NCI-H82 treated with DMSO at 0.1 percent for 48 hours (cell line): ENCODE data around the gene EHMT1.

Source experiments
- DNase-seq: peaks from one replicate; lab custom pipeline; 2025; ENCODE audit not compliant: unreplicated experiment; lab: John Stamatoyannopoulos, UW

The EHMT1 gene

DNA sequence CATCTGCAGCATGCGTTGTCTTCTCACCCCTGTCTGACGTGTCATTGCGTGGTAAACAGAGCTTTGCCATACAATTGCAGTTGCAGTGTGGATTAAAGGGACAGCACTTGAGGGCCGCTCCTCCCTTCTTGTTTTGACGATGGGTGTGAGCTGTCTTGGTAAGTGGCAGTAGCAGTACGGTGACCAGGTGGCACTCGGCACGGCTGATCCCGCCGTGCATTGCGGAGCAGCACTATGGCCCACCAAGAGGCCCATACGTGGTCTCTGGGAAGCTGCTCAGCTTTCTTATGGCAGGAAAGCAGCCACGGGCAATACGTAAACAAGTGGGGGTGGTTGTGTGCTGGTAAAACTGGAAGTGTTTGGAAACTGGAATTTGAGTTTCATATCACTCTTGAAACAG, 25.1 kb downstream of the EHMT1 start:
- no peak for DNase-seq

DNA sequence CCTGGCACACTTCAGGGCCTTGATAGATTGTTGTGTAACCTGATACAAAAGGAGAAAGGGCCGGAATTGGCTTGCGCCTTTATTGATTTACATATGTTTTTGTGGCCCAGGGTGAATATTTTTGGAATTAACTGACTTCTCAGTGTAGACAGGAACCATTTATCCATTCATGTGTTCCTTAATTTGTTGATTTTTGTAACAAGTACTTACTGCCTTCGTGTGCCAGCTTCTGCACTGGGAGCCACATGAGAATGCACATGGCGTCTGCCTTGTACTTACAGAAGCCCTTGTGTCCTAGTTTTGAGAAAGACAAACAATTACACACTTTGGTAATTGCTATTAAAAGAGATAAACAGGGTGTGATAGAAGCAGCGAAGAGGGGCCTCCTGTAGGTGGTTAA, 26.4 kb downstream of the EHMT1 start:
- DNase-seq, result no peak

DNA sequence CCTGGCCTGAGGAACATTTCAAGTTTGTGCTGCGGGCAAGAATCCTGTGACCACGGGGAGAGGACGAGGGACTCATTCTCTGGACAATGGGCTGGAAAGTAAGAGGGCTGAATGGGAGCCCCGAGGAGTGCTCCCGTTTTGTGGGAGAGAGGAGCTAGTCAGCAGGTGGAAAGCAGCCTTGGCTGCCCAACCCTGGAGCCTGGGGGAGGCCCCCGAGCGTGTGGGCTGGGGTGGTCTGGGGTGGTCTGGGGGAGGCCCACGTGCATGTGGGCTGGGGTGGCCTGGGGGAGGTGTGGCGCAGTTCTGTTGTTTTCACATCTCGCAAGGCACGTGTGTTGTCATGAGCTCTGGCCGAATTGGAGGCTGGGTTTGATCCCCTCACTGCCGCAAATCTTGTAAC, 27.5 kb downstream of the EHMT1 start:
- no peak for DNase-seq

DNA sequence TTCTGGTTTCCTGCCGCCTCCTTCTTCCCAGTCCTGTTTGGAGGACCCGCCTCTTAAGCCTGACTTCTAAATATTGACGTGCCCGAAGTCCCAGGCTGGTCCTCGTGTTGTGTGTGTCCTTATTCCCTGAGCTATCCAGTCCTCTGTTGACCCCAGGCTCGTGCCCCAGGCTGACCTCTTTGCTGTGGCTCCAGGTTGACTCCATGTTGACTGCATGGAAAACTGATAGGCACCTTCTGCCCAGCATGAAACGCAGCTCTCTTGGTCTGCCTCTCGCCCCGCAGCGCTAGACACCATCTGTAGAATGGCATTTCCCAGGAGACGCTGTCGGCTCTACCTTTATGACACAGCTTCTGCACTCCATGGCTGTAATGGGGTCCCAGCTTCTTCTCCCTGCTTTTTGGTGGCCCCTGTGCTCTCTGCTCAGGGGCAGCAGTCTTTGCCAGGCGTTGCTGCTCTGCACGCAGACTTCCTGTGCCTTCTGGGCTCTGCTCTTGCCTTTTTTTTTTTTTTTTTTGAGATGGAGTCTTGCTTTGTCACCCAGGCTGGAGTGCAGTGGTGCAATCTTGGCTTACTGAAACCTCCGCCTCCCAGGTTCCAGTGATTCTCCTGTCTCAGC, 28.4 kb downstream of the EHMT1 start:
- no peak for DNase-seq

- DNase-seq, result no peak
Observed at GRCh38 chr9:137648396-137648795, 29.6 kb downstream of the EHMT1 start.

- no peak for DNase-seq
Observed at GRCh38 chr9:137649553-137649952, 30.7 kb downstream of the EHMT1 start.

GRCh38 chr9:137650259-137650658, 31.5 kb downstream of the EHMT1 start:
- DNase-seq, result no peak

DNA sequence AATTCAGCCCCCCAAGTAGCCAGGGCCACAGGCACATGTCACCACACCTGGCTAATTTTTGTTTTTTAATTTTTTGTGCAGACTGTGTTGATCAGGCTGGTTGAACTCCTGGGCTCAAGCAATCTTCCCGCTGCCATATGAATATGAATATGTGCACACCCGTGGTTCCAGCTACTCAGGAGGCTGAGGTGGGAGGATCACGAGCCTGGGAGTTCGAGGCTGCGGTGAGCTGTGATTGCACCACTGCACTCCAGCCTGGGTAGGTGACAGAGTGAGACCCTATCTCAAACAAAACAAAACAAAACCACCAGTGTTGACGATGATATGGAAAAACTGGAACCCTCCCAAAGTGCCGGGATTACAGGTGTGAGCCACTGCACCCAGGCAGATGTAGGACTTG, 32.0 kb downstream of the EHMT1 start:
- DNase-seq, result no peak

- DNase-seq, result no peak
Observed at GRCh38 chr9:137656416-137656815, 37.6 kb downstream of the EHMT1 start.

- DNase-seq, result no peak
Observed at GRCh38 chr9:137657606-137658005, 38.8 kb downstream of the EHMT1 start.

GRCh38 chr9:137658781-137659180, 40.0 kb downstream of the EHMT1 start:
- no peak for DNase-seq

- no peak for DNase-seq
Observed at GRCh38 chr9:137660144-137660543, 41.3 kb downstream of the EHMT1 start.

GRCh38 chr9:137663584-137663983, 44.8 kb downstream of the EHMT1 start:
- no peak for DNase-seq

DNA sequence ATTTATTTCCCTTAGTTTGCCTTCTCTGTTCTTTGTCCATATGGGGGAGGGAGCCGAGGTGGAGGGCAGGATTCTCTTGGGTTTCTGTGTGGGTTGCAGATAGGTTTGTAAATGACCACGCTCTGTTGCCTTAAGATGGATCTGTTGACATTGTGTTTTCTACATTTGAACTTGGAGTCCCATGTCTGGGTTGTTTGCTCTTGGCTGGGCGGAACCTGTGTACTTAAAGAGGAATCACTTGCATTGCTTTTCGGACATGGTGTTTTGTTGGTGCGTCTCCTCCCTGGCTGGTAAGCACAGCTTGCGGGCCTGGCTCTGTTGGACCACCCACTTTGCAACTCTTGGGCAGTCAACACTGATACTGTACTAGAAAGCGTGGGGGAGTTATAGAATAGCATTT, 45.9 kb downstream of the EHMT1 start:
- no peak for DNase-seq

DNA sequence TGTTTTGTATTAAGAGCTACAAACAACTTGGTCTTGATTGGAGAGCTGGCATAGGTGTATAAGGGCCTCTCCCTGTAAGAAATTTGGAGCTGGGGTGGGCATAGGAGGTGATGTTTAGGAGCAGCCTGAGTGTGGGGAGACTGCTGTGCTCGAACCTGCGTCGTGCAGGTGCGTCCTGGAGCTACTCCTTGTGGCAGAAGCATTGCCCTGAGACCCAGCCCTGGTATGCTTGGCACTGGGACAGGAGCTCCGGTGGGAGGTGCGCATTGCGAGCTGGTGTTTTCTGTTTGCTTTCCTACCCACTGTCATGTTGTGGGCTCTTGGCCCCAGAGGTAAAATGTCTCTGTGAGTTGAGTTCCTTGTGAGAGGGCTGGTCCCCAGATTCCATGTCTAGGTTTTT, 46.4 kb downstream of the EHMT1 start:
- no peak for DNase-seq

DNA sequence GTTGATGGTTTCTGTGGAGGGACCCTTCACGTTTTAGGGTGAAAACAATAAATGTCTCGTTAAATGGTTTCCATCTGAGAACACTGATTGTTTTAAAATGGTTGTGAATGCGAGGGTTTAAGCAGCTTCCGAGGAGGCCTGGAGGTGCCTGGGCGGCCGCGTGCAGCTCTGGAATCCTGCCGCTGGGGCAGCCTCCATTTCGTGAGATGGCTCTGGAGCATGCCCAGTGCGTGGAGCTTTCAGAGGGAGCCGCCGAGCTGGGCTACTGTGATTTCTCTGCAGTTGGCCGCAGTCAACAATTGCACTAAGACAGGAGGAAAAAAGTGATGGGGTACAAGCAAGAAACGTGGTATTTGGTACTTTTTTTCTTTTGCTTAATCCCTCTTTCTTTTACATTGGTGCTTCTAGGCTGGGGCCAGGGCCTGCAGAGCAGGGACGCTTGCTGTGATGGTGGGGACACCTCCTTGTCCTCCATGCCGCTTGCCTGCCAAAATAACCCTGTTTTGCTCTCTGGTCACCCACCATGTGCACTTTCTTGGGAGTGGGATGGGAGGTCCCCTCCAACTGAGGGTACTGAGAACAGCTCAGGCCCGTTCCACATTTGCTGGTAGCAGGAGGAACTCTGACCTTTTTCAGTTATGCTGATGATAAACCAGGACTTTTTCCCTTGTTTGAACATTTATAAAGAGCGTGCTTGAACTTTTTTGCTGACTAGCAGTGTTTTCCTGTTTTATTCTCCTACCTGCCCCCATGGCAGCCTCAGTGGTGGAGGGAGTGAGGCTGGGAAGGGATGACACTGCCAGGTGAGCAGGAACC, 47.1 kb downstream of the EHMT1 start:
- DNase-seq, result no peak

DNA sequence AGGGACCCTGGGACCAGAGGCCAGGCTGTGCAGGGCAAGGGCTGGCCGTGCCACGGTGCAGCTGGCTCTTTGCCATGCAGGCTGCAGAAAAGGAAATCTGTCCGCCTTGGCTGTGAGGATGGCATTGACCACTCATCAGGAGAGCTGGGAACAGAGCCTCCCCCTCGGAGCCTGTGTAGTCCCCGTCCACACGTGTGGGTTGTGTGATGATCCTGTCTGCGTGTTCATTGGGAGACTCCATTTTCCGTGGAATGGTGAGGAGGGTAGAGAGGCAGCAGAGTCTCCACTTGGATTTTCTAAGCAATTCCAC, 47.7 kb downstream of the EHMT1 start:
- no peak for DNase-seq

DNA sequence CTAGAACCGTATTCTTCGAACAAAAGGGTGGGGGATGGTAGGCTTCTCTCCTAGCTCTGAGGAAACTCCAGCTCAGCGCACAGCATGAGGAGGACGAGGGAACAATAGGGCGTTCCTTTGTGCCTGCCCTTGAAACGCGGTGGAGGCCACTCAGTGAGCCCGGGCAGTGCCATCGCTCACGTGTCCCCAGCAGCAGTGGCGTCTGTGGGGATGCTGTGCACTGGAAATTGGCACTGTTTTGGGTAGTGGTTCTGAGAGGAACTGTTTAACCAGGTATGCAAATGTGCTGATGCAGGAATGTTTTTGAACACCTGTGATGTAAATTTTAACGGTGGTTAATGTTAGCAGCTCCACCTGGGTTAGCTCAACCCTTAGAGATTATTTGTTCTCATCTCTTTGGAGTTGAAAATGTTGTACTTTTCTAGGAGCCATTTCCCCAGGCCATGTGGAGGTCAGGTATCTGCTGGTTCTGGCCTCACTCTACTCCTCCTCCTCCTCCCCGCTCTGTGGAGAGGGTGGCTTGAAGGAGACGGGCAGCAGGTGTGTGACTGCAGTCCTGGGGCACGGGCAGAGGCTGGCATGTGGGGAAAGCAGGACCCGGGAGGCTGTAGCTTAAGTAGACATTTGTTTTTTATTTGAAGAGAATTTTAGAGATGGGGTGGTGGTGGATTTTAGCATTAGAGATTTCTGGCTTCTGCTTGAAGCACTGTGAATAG, 48.3 kb downstream of the EHMT1 start:
- DNase-seq, result no peak

- no peak for DNase-seq
Observed at GRCh38 chr9:137668203-137668602, 49.4 kb downstream of the EHMT1 start.

DNA sequence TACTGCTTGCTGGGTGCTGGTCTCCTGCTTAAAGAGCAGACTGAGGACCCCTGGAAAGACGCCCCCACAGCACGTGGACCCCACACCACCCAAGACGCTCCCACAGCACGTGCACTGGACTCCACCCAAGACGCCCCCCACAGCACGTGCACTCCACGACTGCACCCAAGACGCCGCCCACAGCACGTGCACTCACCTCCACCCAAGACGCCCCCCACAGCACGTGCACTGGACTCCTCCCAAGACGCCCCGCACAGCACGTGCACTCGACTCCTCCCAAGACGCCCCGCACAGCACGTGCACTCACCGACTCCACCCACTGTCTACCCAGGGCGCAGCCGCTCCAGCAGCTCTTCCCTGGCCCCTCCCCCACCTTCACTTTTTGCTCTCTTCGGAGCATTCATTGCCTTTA, 50.5 kb downstream of the EHMT1 start:
- DNase-seq, result no peak

DNA sequence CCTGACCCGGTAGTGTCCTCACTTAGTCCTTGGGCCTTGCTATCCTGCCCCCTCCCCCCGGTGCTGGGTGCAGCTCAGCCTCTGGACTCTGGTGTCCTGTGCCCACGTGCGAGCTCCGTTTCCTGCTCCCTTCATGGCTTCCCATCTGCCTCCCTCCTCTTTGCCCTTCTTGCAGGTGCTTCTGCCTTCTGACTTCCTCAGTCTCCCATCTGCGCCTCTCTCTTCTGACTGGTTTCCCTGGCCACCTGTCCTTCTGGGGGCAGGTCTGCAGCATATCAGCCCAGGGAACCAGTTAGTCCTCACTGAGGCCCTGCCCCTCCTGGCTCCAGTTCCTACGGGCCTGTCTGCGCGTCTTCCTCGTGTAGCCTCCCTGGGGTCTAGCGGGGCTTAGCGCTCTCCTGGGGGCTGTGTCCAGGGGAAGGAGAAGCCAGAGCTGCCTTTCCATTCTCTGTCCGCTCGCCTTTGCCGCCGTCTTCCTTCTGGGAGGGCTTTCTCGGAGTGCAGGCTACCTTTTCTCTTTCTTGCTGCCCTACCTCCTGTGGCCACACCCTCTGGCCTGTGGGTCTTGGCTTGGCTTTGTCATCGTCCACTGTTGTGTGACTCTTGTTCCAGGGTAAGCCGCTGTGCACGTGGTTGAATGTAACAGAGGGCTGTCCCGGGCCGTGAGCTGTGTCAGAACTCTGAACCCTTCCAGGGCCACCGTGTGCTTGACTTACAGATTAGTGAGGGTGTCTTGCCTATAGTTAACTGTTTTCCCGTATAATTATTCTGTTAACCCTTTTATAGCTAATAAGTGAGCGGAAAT, 51.8 kb downstream of the EHMT1 start:
- DNase-seq, result no peak

- DNase-seq, result no peak
Observed at GRCh38 chr9:137671196-137671538, 52.4 kb downstream of the EHMT1 start.
